Activated T-cell treated with anti-CD3 and anti-CD28 coated beads, Interleukin-2, amount 50 U/mL, for 4 hours (primary cell): ENCODE results near the gene HOXB9. TPM values are rescaled to one million over a fixed set of nuclear protein-coding genes. Genes with fewer than 3 reads are reported as not detected.

Source experiments
- ATAC-seq, 2 donors: fragments of 200-7000 bp; cut with Tn5 transposase; one replicate each; pipeline ENCODE4 v1.10.0; 2021
- DNase-seq: peaks from one replicate; pipeline ENCODE4 v3.0.0-alpha.2; 2020
- H3K27me3 Mint-ChIP-seq: one replicate; pipeline ENCODE4 v1.8.0; 2021; ENCODE audit warnings: low read depth, mixed read lengths
- H3K36me3 Mint-ChIP-seq: one replicate; pipeline ENCODE4 v1.8.0; 2022; ENCODE audit warnings: mixed read lengths; ENCODE audit not compliant: insufficient read depth
- H3K4me1 Mint-ChIP-seq: one replicate; pipeline ENCODE4 v1.8.0; 2021; ENCODE audit warnings: low read depth, mixed read lengths
- H3K4me3 Mint-ChIP-seq: one replicate; pipeline ENCODE4 v1.8.0; 2021; ENCODE audit warnings: mild to moderate bottlenecking, moderate library complexity, mixed read lengths
- H3K9me3 Mint-ChIP-seq: one replicate; pipeline ENCODE4 v1.8.0; 2021; ENCODE audit warnings: mixed read lengths
- total RNA-seq, 3 donors: library from RNA; stranded (reverse); gene quantifications; one replicate each; pipeline ENCODE4 v1.2.1, GENCODE V29; 2021

The HOXB9 gene
- total RNA-seq, result 1 to 10 TPM in 2 of 3 donors, under 1 TPM in 1; 0.63 to 1.4 (median 1.2) TPM

DNA sequence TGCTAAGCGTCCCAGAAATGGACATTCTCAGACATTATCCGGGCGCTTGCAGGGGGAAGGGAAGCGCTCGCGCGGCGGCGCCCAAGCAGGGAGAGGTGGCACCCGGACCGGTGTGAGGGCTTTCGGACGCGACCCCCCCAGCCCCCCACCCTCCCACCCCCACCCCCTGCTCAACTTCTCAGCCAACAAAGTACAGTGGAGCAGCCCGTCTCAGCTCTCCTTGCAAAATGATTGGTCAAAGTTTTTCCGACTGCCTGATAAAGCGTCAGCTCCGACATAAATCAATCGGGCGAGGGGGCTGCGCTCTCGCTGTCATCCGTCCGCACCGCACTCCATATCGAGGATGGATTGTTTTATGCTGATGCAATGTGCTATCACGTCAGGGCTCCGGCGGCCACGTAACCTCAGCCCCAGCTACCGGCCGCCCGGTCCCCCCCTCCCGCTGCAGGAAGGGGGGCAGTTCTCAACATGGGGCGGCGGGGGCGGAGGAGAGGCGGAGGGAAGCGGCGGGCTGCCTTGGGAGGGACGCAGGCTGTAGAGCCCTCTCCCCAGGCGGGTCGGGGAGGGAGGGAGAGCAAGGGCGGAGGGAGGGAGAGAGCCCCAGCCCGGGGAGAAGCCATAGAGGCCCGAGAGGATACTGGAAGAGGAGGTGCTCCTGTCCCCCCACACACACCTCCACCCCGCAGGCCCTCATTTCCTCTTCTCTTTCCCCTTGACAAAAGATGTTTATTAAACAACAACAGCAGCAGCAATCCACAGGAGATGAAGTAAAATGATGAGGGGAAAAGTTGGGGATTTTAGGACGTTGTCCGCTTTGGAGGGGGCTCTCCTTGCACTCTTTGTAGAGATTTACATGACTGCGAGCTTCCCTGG lies at the start of gene HOXB9:
HOXB9 (minus strand) TSS at position 114 of the 873 bp plus-strand sequence; CDS start at position 25, 89 bp downstream.
- peaks cover 12% of the 10 kb centered on the region for H3K4me1 Mint-ChIP-seq
- peaks cover 87% of the 10 kb centered on the region for H3K27me3 Mint-ChIP-seq
- DNase-seq (peak; percentile 59), ATAC-seq (peak; percentile 52 to 54)
- peak within 1 kb of the TSS; percentile 87 for H3K4me3 Mint-ChIP-seq
- no peaks in the 10 kb centered on the region for H3K36me3 Mint-ChIP-seq
- H3K9me3 Mint-ChIP-seq, result no peaks in the 10 kb centered on the region

DNA sequence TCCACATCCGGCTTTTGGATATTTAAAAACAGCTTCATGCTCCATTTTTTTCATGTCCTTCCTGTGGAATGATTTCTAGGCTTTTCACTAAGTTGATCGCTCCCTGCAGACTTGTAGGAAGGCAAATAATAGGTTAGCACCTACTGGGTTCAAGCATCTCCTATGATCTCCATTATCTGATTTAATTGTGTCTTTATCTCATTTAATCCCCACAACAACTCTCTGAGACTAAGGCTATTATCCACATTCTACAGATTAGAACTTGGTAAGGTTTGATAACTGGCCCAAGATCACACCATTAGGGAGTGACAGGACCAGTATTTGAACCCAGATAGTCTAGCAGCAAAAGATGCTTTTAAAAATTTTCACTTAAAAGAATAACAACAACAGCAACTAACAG lies 46.2 kb upstream of the HOXB9 start:
- H3K27me3 Mint-ChIP-seq, result peaks cover 45% of the 10 kb centered on the region
- no peak for ATAC-seq

GRCh38 chr17:48671697-48672171 lies 45.6 kb upstream of the HOXB9 start:
- H3K4me3 Mint-ChIP-seq, result peak overlapping the region; percentile 48
- H3K27me3 Mint-ChIP-seq, result peaks cover 43% of the 10 kb centered on the region
- ATAC-seq (peak; percentile 62 to 79), DNase-seq (peak; percentile 69)
- H3K9me3 Mint-ChIP-seq, result no peaks in the 10 kb centered on the region
- no peaks in the 10 kb centered on the region for H3K36me3 Mint-ChIP-seq
- H3K4me1 Mint-ChIP-seq, result peaks cover 5% of the 10 kb centered on the region

More for the DNA sequence above, 46.2 kb upstream of the HOXB9 start:
- no peaks in the 10 kb centered on the region for H3K9me3 Mint-ChIP-seq
- peaks cover 5% of the 10 kb centered on the region for H3K4me1 Mint-ChIP-seq
- no peaks in the 10 kb centered on the region for H3K36me3 Mint-ChIP-seq
- no peak for DNase-seq
- H3K4me3 Mint-ChIP-seq, result no peak overlapping the region

DNA sequence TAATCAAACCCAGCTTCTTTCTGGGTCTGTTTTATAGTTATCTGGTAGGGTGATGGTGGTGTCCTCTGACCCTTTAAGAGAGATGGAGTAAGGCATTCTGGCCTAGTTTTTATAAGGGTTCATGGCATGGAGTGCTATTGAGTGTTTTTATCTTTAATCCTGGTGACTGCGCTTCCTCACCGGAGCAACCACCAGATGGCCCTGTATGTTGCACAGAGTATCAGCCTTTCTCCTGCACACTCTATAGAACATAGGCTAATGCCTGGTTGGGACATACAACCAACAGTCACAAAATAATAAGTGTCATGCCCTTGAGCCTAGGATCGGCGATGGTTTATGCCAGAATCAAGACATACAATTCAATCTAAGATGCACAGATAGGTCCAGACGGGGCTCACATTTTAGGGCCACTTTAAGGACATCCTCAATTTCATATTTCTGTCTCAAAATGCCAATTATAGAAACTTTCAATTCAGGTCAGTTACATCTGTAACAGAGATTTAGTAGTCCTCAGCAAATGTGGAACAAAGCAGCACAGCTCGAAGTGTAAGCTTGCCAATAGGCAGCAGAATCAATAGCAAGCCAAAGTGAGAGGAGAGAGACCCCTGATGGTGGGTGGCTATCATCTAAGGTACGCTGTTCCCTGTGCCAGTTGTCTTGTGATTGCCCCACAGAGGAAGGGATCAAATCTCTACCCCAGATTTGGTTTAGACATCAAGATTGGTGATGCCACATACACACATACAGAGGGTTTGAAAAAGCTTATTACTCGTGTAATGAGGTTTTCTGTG lies 37.2 kb upstream of the HOXB9 start:
- DNase-seq, result no peak
- ATAC-seq, result no peak
- Mint-ChIP-seq H3K27me3 (peaks cover 24% of the 10 kb centered on the region), H3K4me1 (no peaks in the 10 kb centered on the region), H3K4me3 (no peak overlapping the region), H3K36me3 (no peaks in the 10 kb centered on the region), H3K9me3 (no peaks in the 10 kb centered on the region)

DNA sequence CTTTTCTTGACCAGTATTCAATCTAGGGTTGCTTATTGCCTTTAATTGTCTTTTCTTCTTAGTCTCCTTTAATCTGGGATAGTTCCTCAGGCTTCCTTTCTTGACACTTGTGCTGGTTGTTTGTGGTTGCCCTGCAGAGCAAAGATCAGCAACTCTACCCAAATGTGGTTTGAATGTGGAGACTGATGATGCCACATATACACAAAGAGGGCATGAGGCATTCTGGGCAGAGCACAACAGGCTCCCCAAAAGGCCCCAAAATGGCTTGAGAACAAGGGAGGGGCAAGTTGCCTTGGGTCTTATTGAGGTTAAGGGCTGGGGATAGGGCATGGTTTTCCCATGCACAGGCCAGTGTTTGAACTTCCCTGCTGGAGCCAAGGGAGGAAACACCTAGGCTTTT lies 29.8 kb upstream of the HOXB9 start:
- peaks cover 5% of the 10 kb centered on the region for H3K27me3 Mint-ChIP-seq
- peaks cover 7% of the 10 kb centered on the region for H3K4me1 Mint-ChIP-seq
- no peak overlapping the region for H3K4me3 Mint-ChIP-seq
- DNase-seq (no peak), ATAC-seq (no peak)
- no peaks in the 10 kb centered on the region for H3K9me3 Mint-ChIP-seq
- no peaks in the 10 kb centered on the region for H3K36me3 Mint-ChIP-seq

DNA sequence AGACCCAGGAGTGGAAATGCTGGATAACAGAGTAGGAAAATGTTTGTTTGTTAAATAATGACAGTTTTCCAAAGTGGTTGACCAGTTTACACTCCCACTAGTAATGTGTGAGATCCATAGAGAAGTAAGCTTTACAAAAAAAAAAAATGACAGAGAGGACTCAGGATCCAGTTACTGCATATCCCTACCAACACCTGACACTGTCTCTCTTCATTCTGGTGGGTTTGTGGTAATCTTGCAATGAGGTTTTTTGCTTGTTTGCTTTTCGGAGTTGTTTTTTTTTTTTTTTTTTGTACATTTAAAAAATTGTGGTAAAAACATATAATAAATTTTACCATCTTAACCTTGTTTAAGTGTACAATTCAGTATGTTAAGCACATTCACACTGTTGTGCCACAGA lies 23.6 kb upstream of the HOXB9 start:
- DNase-seq (no peak), ATAC-seq (no peak)
- no peak overlapping the region for H3K4me3 Mint-ChIP-seq
- peaks cover 31% of the 10 kb centered on the region for H3K27me3 Mint-ChIP-seq
- peaks cover 17% of the 10 kb centered on the region for H3K4me1 Mint-ChIP-seq
- H3K36me3 Mint-ChIP-seq, result no peaks in the 10 kb centered on the region
- H3K9me3 Mint-ChIP-seq, result no peaks in the 10 kb centered on the region

DNA sequence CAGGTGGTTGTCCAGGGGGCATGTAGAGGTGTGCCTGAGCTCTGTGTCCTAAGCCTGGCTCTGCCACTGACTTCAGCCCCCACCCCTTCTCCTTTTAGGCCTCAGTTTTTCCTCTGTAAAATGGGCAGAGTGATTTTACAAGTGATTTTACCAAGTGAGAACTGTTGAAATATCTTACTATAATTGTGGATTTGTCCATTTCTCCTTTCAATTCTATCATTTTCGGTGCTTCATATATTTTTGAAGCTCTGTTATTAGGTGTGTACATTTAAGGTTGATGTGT lies 21.7 kb upstream of the HOXB9 start:
- Mint-ChIP-seq H3K4me3 (peak overlapping the region; percentile 67), H3K4me1 (peaks cover 17% of the 10 kb centered on the region), H3K9me3 (no peaks in the 10 kb centered on the region), H3K27me3 (peaks cover 47% of the 10 kb centered on the region), H3K36me3 (no peaks in the 10 kb centered on the region)
- DNase-seq (no peak), ATAC-seq (no peak)

GRCh38 chr17:48647103-48647962 lies 21.2 kb upstream of the HOXB9 start:
- Mint-ChIP-seq H3K36me3 (no peaks in the 10 kb centered on the region), H3K27me3 (peaks cover 53% of the 10 kb centered on the region), H3K4me3 (peak overlapping the region; percentile 77), H3K9me3 (no peaks in the 10 kb centered on the region), H3K4me1 (peaks cover 19% of the 10 kb centered on the region)
- ATAC-seq, result no peak
- no peak for DNase-seq

- peak overlapping the region; percentile 77 for H3K4me3 Mint-ChIP-seq
- DNase-seq (peak; percentile 11), ATAC-seq (peak; percentile 66 to 71)
- H3K4me1 Mint-ChIP-seq, result peaks cover 20% of the 10 kb centered on the region
- H3K9me3 Mint-ChIP-seq, result no peaks in the 10 kb centered on the region
- H3K27me3 Mint-ChIP-seq, result peaks cover 62% of the 10 kb centered on the region
- no peaks in the 10 kb centered on the region for H3K36me3 Mint-ChIP-seq
Measured at GRCh38 chr17:48646183-48647102, 20.3 kb upstream of the HOXB9 start.

DNA sequence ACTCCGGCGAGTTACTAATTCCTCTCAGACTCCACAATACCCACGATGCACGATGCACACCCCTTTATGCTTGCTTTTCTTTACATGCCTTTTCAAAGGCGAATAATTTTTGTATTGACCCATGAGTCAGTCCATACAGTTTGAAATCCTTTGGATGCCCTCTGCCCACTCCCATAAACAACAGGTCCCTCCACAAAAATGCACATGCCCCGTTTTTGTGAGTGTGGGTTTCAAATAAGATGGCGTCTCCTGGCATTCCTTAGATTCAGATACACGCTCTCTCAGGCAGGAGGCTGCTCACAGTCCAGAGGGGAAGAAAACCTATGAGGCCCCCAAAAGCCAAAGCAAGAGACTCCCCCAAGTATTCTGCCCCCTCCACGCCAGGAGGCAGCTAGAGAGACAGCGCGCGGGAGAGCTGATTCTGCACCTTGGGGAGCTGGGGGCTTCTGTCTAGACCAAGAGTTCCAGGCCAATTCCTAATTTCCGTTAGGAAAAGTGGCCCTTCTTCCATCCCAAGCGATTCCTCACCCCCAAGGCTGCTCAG lies 19.6 kb upstream of the HOXB9 start:
- H3K27me3 Mint-ChIP-seq, result peaks cover 69% of the 10 kb centered on the region
- peaks cover 23% of the 10 kb centered on the region for H3K4me1 Mint-ChIP-seq
- no peaks in the 10 kb centered on the region for H3K9me3 Mint-ChIP-seq
- peak overlapping the region; percentile 59 for H3K4me3 Mint-ChIP-seq
- DNase-seq (no peak), ATAC-seq (no peak)
- no peaks in the 10 kb centered on the region for H3K36me3 Mint-ChIP-seq

GRCh38 chr17:48644910-48645557 lies 18.9 kb upstream of the HOXB9 start:
- Mint-ChIP-seq H3K36me3 (no peaks in the 10 kb centered on the region), H3K4me3 (peak overlapping the region; percentile 59), H3K4me1 (peaks cover 23% of the 10 kb centered on the region), H3K9me3 (no peaks in the 10 kb centered on the region), H3K27me3 (peaks cover 73% of the 10 kb centered on the region)
- DNase-seq, result no peak
- ATAC-seq, result no peak

GRCh38 chr17:48644159-48644558 lies 18.0 kb upstream of the HOXB9 start:
- Mint-ChIP-seq H3K4me1 (peaks cover 23% of the 10 kb centered on the region), H3K27me3 (peaks cover 77% of the 10 kb centered on the region), H3K4me3 (no peak overlapping the region), H3K36me3 (no peaks in the 10 kb centered on the region), H3K9me3 (no peaks in the 10 kb centered on the region)
- DNase-seq (no peak), ATAC-seq (no peak)

DNA sequence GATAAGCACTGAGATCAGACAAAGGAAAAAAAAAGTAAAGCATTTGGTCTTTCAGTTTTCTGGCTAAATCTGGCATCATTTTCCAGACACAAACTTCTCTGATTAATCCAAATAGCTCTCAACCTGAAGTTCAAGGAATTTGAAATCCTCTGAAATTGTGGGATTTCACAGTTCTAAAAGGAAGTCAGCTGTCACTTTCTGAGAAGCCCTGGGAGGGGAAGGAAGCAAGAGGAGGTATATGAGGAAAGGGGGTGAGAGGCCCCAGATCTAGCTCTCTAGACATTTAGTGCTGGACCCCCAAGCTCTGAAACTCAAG lies 17.5 kb upstream of the HOXB9 start:
- Mint-ChIP-seq H3K4me3 (no peak overlapping the region), H3K27me3 (peaks cover 81% of the 10 kb centered on the region), H3K9me3 (no peaks in the 10 kb centered on the region), H3K4me1 (peaks cover 23% of the 10 kb centered on the region), H3K36me3 (no peaks in the 10 kb centered on the region)
- ATAC-seq, result no peak
- DNase-seq, result no peak
